Measurements from ENCODE around the gene GIPR. TPM values are rescaled to one million over a fixed set of nuclear protein-coding genes. Genes with fewer than 3 reads are reported as not detected.
"Not testable (repeated sequence)": the region's sequence is repeated elsewhere in the genome, so short reads cannot be mapped to it uniquely, and the experiment has no call there.

Gene GIPR
- total RNA-seq, 1 experiment from 2014 or later = 1.1 TPM

DNA sequence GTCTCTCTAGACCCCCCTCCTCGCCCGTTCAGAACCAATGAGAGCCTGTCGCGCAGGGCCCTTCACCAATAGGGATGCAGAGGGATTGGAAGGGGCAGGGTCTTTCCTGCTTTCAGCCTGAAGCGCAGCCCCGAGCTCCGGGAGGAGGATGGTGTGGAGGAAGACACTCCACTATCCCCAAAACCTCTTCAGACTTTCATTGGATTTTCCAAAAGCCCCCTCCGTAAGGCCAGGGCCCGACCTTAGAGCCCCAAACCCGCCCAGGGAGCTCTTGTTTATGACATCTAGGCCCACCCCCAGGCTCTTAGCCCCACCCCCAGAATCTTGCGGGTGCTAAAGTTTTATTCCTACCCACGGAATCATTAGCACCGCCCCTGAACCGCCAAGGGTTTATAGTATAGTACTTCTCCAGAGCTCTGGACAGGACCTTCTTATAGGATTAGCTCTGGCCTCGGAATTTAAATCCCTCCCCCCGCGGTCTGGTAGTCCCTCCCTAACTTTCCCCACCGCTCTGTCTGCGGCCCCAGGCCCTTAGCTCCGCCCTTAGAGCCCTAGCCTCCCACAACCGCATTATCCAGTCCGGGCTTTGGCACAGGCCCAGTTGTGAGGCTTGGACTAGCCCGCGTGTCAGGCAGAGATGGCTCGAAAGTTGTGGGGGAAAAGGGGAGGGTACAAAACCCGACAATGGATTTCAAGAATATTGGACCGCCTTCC is 22.2 kb upstream of the GIPR start:
- DNase-seq (ENCODE audit: extremely low read depth, low read depth) = peak; percentile 83

GRCh38 chr19:45646345-45646698 is 21.7 kb upstream of the GIPR start:
- no peak for DNase-seq (ENCODE audit: extremely low read depth, low read depth)

- DNase-seq (ENCODE audit: extremely low read depth, low read depth) = no peak
Measured at GRCh38 chr19:45650722-45651121, 17.3 kb upstream of the GIPR start.

GRCh38 chr19:45653634-45654033 is 14.4 kb upstream of the GIPR start:
- DNase-seq (ENCODE audit: extremely low read depth, low read depth) = no peak

- no peak for DNase-seq (ENCODE audit: extremely low read depth, low read depth)
Measured at GRCh38 chr19:45655073-45655472, 12.9 kb upstream of the GIPR start.

- no peak for DNase-seq (ENCODE audit: extremely low read depth, low read depth)
Measured at GRCh38 chr19:45657520-45658167, 10.4 kb upstream of the GIPR start.

- DNase-seq (ENCODE audit: extremely low read depth, low read depth) = no peak
Measured at GRCh38 chr19:45659096-45659729, 8.8 kb upstream of the GIPR start.

DNA sequence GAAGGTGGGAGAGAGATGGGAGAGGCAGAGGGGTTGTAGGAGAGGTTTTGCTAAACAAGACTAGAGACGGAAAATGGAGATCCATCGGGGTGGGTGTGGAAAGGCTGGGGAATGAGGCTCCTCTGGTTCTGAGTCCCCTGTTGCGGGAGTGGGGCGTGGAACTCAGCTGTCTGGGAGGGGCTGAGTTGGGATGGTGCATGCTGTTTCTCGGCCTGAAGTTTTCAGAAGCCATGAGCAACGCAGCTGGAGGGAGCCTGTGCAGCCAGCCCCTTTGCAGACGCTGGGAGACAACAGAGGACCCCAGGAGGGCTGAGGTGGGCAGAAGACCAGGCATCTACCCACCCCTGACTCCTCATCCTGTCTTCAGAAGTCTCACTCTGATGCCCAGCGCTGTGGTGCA is 7.4 kb upstream of the GIPR start:
- no peak for DNase-seq (ENCODE audit: extremely low read depth, low read depth)

- no peak for DNase-seq (ENCODE audit: extremely low read depth, low read depth)
Measured at GRCh38 chr19:45663800-45664199, 4.2 kb upstream of the GIPR start.

DNA sequence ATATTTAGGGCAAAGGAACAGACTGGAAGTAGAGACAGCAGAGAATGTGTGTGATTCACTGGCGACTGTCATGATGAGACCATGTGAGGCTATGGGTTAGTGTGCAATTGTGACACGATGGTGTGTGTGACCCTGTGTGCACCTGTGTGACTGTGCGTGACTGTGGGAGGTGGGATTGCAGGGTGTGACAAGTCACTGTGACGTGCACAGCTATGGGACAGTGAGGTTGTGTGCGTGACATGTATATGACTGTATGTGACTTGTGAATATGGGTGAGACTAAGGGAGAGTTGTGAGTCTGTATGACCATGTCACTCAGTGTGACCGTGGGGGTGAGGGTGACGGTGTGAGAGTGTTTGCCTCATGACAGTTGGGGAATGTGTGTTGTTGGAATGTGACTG is 3.4 kb upstream of the GIPR start:
- DNase-seq (ENCODE audit: extremely low read depth, low read depth) = no peak

DNA sequence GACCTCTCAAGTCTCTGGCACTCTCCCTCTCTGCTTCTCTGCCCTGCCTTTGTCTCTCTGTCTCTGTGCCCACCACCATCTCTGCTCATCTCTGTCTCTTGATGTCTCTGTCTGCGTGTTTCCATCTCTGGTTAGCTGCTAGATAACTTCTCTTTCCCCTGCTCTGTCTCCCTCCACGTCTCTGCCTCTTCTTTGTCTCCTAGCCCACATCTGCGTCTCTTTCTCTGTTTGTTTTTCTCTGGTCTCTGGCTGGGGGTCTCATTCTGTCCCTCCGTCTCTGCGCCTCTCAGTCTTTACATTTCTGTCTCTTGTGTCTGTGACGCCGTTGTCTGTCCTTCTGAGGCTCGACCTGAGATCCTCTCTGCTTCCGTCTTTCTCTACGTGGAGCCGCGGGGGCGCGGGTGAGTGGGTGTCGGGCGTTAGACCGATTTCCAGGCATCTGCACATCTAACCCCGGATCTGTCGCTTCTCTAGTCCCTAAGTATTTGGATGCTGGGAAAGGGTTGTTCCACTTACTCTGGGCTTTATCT is 386 bp downstream of the GIPR start:
- no peak for DNase-seq (ENCODE audit: extremely low read depth, low read depth)

DNA sequence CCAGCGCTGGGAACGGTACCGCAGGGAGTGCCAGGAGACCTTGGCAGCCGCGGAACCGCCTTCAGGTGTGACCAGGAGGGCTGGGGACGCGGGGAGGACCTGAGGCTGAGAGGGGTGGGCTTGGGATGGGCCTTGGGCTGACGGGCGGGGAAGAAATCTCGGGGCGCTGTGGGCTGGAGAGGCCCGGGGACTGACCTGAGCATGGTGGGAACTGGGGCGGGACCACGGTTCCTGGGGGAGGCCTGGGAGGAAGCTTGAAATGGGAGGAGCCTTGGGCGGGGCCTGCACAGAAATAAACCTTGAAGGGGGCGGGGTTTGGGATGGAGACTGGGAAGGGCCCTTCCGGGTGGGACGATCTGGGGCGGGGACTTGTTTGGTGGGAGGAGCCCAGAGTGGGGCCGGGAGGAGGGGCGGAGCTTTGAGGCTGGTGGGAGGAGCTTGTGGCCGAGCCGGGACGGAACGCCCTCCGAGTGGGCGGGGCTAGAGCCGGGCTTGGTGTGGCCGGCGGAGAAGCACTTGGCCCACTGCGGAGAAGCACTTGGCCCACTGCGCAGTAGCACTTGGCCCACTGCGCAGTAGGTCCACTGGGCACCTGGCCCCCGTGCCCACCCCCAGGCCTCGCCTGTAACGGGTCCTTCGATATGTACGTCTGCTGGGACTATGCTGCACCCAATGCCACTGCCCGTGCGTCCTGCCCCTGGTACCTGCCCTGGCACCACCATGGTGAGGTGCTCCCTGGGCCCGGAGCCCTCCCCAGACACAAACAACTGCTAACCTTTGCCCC is 2.8 kb downstream of the GIPR start:
- DNase-seq (ENCODE audit: extremely low read depth, low read depth) = peak; percentile 33

DNA sequence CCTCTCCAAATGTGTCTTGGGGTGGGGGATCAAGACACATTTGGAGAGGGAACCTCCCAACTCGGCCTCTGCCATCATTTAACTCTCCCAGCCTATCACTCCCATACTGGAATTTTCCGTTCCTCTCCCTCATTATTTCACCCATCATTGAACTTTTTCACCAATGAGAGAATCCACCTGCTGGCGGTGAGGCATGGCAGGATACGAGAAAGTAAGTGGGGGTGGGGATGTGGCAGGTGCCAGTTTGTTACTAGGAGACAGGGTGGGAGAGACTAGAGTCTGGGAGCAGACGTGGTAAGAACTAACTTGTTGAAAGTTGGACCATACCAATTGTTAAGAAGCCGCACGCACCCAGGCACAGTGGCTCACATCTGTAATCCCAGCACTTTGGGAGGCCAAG is 6.9 kb downstream of the GIPR start:
- DNase-seq (ENCODE audit: extremely low read depth, low read depth) = no peak

GRCh38 chr19:45676851-45677263 is 8.8 kb downstream of the GIPR start:
- no peak for DNase-seq (ENCODE audit: extremely low read depth, low read depth)

DNA sequence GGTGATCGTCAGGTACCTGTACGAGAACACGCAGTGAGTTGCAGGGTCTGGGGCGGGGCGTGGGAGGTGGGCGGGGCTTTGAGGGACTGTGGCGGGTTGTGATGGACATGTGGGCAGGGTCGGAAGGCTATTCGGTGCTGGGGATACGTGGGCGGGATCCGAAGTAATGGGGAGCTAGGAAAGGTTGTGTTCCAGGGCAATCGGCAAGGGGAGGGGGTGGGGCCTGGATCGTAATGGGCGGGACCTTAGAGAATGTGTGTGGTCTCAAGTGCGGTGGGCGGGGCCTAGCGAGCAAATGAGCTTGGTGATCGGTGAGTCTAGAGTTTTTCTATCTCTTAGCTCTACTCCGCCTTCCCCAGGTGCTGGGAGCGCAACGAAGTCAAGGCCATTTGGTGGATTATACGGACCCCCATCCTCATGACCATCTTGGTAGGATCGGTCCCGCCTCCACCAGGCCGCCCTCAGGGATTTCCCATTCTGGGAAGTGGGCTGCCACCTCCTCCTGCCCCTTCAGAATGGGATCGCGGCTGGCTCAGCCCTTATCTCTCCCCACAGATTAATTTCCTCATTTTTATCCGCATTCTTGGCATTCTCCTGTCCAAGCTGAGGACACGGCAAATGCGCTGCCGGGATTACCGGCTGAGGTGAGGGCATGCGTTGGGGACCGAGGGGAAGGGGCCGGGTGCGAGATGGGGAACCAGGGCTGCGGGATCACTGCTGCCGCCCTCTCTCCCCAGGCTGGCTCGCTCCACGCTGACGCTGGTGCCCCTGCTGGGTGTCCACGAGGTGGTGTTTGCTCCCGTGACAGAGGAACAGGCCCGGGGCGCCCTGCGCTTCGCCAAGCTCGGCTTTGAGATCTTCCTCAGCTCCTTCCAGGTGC is 9.6 kb downstream of the GIPR start:
- peak; percentile 21 for DNase-seq (ENCODE audit: extremely low read depth, low read depth)

- DNase-seq (ENCODE audit: extremely low read depth, low read depth) = peak; percentile 76
Measured at GRCh38 chr19:45681391-45682015, 13.5 kb downstream of the GIPR start.

DNA sequence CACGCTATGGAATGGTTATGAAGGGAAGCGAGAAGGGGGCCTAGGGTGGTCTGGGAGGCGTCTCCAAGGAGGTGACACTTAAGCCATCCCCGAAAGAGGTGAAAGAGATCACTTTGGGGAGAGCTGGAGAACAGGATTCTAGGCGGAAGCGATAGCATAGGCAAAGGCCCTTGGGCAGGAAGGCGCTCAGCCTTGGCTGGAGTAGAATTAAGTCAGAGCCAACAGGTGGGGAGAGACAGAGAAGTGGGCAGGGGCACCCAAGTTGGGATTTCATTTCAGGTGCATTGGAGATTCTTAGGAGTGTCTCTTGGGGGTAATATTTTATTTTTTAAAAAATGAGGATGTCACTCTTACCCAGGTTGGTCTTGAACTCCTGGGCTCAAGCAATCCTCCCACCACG is 14.1 kb downstream of the GIPR start:
- DNase-seq (ENCODE audit: extremely low read depth, low read depth) = no peak

DNA sequence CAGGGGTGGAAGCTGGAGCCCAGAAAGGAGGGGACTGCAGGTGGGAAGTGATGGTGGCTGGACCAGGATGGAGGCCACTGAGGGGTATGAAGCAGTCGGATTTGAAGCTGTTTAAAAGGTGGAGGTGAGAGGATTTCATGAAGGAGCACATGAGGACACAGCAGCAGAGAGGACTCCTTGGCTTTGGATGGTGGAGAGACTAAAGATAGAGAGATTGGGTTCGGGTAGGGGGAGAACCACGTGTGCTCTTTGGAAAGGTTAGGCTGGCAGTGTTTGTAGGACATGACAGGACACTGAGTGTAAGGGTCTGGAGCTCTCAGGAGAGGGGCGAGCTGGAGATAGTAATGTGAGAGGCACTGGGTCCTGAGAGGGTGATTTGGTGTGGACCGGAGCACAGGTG is 14.9 kb downstream of the GIPR start:
- no peak for DNase-seq (ENCODE audit: extremely low read depth, low read depth)

DNA sequence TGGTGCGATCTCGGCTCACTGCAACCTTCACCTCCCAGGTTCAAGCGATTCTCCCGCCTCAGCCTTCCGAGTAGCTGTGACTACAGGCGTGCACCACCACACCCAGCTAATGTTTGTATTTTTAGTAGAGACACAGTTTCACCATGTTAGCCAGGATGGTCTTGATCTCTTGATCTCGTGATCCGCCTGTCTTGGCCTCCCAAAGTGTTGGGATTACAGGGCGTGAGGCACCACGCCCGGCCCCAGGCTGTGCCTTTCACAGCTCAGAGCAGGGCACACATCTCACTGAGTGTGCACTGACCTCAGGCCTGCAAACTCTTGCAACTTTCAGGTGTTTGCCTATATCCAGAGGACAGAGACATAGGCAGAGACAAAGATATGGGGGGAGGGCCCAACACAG is 17.0 kb downstream of the GIPR start:
- not testable (repeated sequence) for DNase-seq (ENCODE audit: extremely low read depth, low read depth)

- no peak for DNase-seq (ENCODE audit: extremely low read depth, low read depth)
Measured at GRCh38 chr19:45687599-45687998, 19.6 kb downstream of the GIPR start.
